ENCODE measurements around the gene SEMA5B.

- TF ChIP-seq CTCF (IDR thresholded peaks at IDR 0.05; ENCODE audit: low read depth, low read length, missing input control) (no peak), YY1 (IDR thresholded peaks at IDR 0.05) (no peak), ATF3 (IDR thresholded peaks at IDR 0.05) (no peak)
Observed at GRCh38 chr3:123038751-123039150, 11.2 kb upstream of the SEMA5B start.

Measured in liver (tissue), 3 donors.